8988T (cell line): Measurements from ENCODE around the gene COPE.
A peak's percentile ranks its signal among the peaks of the same experiment; 100 is the strongest.

ENCODE experiments used
- DNase-seq: peaks from one replicate; pipeline ENCODE4 v3.0.0; 2011

Gene COPE

DNA sequence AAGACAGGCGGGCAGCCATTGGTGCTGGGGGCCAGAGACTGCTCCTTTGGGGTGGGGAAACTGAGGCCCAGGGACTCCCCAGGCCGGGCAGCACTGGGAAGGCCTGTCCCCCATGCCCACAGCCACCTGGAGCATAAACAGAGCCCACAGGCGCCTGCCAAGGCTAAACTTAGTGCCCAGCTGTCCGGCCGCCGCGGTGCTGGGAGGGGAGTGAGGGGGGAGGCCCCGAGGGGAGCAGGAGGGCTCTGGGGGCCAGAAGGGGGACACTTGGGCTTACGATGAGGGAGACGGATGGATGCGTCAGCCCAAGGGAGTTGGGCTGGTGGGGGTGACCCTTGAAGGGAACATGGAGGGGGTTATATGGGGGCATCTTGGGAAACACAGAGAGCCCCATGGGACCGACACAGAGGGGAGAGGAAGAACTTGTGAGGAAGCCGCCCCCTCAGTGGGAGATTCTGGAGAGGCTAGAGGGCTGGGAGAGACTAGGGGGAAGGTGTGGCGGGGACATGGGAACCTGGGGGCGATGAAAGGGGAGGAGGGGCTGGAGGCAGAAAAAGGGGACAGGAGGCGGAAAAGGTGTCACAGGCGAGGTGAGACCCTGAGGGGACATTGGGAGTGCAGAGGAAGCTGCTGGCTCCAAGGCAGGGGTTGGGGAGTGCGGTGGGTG lies 25.5 kb downstream of the COPE start:
- no peak for DNase-seq

DNA sequence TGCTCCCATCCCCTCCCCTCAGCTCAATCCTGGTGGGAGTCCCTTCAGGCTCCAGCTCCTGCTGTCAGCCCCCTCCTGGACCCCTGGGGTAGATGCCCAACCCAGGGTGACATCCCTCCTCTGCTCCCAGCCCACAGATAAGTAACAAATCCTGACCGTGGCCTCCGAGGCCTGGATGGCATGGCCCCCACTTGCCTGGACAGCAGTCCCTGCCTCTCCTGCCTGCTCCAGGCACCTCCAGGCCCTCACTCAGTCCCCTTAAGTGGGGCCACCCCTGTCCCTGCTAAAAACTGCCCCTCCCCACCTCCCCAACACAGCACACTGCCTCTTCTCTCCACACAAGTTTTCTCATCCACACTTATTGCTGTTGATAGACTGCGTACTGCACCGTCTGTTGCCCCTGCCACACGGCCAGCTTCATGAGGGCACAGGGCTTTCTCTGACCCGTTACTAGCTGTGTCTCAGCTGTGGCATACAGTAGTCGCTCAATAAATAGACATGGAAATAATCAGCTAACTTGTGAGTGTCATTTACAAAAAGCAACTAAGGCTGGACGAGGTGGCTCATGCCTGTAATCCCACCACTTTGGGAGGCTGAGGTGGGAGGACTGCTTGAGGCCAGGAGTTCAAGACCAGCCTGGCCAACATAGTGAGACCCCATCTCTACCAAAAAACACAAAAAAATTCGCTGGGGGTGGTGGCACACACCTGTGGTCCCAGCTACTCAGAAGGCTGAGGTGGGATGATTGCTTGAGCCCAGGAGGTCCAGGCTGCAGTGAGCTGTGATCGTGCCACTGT lies 29.0 kb downstream of the COPE start:
- DNase-seq: no peak

DNA sequence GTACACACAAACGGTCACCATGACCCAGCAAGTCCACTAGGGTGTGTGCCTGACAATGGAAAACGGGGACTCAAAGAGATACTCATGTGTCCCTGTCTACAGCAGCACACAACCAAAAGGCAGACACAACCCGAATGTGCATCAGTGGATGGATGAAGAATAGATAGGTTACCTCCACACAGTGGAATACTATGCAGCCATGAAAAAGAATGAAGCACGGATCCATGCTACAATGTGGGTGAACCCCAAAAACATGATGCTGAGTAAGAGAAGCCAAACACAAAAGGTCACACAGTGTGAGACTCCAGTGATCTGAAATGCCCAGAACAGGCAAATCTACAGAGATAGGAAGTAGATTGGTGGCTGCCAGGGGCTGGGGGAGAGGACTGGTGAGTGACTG lies 32.2 kb downstream of the COPE start:
- no peak for DNase-seq

DNA sequence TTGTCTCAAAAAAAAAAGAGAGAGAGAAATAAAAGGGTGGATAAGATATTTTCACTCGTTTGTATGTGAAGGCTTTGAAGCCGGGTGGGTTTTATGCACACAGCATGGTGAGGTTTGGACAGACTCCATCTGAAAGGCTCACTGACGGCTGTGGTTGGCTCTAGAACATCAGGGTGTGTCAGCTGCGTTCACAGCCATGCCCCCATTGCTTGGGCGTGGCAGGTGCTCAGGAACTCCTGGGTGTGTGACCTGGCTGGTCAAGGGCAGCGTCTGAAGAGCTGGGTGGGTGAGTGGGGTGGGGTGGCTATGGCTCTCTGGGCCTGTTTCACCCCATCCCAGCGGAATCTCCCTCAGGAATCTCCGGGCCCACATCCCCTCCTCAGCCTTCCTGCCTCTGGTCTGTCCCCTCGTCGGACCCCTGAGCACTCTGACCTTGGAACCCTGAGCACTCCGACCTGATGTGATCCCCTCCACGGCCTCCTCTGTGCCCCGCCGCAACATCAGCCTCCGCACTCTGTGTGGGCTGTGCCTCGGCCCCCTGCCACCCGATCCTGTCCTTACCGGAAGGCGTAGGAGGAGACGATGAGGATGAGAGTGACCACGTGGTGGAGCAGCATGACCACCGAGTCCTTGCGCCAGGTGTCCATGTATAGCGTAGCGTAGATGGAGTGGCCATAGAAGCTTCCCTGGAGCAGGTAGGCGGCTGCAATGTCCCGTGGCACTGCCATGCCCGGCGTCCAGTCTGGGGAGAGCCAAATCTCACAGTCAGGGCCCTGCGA lies 35.5 kb downstream of the COPE start:
- DNase-seq: no peak

DNA sequence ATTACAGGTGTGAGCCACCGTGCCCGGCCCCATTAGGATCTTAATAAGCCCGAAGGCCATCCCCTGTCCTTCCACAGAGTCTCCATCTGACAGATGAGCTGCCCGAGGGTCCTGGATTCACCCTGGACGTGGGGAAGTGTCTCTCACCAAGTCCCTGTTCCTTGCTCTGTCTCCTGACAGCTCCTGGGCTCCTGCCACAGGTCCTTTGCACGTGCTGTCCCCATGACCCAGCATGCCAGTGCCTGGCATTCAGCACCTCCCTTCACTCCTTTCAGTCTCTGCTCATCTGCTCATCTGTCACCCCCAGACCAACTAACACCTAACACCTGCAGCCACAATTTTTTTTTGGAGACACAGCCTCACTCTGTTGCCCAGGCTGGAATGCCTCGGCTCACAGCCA lies 37.7 kb downstream of the COPE start:
- DNase-seq: no peak

DNA sequence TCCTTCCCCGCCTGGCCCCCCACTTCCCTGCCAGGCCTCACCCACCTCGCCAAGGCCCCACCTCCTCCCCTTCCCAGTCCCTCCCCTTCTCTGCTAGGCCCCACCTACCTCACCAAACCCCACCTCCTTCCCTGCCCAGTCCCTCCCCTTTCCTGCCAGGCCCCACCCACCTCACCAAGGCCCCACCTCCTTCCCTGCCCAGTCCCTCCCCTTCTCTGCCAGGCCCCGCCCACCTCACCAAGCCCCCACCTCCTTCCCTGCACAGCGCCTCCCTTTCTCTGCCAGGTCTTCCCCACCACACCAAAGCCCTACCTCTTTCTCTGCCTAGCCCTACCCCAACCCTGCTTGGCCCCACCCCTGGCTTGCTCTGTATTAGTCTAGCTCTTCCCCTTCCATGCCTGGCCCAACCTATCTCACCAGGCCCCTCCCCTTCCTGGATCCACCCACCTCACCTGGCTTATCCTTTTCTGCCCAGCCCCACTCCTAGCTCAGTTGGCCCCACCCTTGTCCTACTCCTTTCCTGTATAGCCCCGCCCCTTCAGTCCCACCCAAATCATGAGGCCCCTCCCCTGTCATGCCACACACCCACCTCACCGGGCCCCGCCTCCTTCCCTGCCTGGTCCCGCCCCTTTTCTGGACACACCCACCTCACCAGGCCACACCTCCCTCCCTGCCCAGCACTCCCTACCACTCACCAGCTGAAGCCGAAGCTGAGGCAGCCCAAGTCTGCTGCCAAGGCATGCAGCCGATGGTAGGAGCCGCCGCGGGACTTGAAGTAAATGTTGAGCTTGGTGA lies 39.4 kb downstream of the COPE start:
- DNase-seq: no peak

DNA sequence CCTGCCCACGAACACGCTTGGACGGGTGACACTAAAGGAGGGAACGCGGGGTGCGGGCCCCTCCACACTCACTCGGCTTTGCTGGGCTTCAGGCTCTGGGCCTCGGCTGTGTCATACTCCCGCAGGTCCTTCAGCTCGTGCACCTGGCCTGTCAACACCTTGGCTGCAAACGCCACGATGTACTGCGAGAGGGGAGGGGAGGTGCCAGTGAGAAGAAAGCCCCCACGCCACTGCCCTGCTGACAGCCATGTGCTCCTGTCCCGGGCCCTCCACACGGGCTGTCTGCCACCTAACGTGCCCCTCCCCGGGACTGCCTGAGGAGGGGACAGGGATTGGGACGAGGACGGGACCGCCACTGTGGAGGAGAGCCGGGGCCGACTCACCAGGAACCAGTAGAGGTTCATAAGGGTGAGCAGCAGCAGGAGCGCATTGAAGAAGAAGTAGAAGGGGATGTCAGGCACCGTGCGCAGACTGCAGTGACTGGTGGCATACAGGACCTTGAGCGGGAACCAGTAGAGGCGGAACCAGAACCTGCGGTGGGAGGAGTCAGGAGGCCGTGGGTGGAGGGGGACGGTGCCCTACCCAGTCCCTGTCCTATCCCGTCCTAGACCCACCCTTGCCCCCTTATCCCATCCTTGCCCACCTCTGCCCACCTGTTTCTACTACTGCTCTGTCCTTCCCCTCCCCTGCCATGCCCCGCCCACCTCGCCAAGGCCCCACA lies 40.2 kb downstream of the COPE start:
- DNase-seq: no peak

DNA sequence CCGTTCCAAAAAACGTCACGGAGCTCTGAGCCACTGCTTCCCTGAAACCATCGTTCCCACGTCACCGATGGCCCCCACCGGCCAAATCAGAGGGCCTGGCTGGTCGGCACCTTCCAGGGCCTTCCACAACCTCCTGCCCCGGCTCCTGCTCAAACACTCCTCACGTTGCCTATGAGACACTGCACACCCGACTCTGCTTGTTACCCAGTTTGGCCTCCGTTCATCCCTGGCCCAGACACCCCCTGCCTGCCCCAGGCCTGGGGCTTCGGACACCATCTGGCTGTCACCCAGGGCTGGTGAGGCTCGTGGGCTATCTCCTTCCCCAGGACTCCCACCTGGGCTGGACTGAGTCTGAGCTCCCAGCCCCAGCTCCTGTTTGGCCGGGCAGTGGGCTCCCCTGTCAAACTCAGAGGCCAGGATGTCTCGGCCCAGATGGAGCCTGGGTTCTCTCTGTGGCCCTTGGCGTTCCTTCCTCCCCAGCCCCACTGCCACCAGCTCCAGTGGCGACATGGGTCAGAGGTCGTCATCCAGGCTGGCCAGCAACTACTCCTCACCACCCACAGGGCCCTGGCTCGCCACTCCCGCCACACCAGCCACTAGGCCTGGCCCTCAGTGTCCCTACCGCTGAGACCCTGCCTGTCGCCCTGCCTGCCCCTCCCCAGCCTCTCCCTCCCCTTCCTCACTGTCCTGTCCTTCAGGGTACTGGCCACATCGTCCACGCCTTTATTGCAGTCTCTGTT lies 41.0 kb downstream of the COPE start:
- no peak for DNase-seq

DNA sequence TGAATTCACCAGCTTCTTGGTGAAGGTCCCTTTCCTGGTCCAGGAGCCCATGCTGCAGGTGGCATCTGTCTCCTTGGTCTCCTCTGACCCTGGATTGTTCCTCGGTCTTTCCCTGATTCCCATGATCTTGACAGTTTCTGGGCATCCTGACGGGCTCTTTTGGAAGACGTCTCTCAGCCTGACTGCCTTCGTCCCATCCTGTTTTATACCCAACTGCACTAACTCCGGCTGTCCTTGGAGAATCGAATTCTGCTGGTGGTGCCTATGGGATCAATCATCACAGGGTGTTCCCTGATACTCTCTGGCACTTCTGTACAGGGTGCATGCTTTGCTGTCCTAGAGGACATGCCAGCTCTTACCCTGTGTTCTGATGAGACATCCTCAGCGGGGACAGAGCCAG lies 42.3 kb downstream of the COPE start:
- no peak for DNase-seq

DNA sequence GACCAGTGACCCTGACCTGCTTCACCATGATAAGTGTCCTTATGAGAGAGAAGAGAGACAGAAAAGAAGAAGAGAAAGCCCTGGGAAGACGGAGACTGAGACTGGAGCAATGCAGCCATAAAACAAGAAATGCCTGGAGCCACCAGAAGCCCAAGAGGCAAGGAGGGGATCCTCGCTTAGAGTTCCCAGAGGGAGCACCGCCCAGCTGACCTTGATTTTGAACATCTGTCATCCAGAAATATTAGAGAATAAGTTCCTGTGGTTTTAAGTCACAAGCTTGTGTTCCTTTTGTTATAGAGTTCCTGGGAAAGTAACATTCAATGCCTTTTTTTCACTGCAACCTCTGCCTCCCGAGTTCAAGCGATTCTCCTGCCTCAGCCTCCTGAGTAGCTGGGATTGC lies 43.5 kb downstream of the COPE start:
- DNase-seq: no peak

DNA sequence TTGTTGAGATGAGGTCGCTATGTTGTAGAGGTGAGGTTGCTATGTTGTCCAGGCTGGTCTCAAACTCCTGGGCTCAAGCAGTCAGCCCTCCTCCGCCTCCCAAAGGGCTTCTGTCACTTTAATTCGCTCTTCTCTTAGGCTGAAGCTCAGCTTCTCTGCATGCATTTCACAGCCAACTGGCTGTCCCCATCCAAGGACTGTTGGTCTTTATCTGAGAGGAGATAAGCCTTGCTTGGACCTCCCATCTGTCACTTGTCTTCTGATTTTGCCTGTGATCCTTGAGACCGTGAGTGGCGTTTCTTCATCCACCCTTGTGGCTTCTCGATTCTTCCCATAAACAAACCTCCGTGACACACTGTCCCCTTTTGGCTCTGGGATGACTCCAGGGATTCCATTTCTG lies 47.6 kb downstream of the COPE start:
- no peak for DNase-seq

DNA sequence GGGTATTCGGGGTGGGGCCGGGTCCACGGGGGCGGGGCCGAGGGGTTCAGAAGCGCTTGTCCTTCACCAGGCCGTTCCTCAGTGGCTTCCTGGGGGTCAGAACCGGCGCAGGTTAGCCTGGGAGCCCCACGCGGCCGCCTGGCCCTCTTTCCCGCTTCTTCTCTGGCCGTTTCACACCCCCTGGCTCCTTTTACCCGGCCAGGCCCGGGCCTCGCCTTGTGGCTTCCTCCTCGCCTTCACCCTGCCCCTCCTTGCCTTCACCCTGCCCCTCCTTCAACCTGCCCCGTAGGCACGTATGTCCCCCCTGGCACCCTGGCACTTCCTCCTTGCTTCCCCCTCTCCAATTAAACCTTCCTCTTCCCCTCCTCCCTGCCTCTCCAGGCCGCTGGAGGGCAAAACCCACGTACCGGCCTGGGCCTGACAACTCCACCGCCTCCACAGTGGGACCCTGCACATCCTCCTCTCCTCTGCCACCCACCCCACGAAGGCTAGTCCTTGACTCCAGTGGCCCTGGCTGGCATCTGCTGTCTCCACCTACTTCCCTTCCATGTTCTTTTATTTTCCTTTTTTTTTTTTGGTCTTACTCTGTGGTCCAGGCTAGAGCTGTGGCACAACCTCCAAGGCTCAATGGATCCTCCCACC lies 48.5 kb downstream of the COPE start:
- no peak for DNase-seq

DNA sequence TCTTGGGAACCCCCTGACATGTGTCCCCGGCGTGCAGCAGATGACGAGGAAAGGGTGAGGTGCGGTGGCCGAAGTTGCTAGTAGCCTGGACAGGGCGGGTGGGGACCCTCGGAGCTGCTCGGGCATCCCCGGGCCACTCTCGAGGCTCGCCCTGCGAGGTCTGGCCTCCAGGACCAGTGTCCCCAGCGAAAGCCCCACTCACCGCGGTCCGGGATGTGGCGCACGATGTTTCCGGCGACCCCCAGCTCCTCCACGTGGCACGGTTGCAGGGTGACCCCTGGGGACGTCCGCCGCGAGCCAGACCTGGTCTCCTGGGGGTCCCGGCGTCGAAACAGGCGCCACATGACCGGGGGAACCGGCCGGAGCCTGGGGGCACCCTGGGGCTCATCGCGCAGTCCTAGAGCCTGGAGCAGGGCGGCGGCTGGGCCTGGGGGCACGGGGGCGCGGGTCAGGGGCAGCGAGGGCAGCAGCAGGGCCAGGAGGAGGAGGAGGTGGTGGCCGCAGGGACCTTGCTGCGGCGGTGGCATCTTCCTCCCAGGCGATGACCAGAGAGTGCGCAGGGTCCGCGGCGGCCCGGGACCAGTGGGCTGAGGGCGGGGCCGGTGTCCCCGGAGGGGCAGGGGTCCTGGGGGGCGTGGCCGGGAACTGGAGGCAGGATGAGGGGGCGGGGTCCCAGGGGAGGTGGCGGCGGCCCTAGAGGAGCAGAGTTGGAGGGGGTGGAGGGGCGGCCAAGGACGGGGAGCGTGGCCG lies 49.2 kb downstream of the COPE start:
- no peak for DNase-seq

DNA sequence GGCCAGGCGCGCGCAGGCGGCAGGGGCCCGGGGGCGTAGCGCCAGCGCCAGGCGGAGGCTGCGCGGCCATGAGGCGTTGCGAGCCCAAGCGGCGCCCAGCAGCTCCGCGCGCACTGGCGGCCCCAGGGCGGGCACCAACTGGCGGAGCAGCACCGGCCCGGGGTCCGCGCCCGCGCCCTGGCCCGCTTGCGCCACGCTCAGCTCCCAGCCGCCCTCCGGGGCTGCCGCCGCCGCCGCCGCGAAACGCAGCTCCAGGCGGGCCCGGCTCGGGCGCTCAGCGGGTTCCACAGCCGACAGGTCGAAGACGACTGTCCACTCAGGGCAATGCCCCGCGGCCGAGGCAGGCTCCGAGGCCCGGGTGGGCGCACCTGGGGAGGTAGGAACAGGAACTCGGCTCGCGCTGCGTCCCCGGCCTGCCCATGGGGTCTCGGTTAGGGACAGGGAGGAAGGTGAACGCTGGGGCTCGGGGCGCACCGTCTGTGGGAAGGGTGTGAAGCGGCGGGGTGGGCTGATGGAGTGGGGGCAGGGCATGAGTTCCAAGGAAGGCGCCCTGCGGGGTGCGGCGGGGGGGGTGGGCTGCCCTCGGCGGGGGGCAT lies 50.1 kb downstream of the COPE start:
- no peak for DNase-seq

DNA sequence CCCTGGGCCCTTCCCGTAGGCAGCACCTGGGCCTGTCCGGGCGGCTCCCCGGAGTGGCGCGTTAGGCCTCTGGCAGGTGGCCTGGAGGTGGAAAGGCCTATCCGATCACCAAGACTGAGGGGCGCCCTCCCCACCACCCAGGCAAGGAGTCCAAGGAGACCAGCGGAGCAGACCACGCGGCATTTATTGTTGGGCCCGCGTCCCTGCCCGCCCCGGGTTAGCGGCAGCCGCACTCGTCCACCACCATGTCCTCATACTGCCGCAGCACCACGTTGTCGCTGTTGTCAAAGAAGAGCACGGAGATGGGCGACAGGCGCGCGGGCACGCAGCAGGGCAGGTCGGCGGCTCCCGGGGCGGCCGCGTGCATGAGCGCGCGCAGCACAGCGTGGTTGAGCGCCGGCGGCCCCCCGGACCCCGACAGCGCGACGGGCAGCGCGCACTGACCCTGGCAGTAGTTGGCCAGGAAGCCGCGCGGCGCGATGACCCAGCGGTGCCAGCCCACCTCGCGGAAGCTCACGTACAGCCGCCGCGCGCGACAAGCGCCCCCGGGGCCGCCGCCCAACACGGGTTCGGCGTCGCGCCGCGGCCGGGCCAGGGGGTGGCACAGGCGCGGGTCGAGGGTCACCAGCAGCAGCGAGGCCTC lies 50.7 kb downstream of the COPE start:
- no peak for DNase-seq

DNA sequence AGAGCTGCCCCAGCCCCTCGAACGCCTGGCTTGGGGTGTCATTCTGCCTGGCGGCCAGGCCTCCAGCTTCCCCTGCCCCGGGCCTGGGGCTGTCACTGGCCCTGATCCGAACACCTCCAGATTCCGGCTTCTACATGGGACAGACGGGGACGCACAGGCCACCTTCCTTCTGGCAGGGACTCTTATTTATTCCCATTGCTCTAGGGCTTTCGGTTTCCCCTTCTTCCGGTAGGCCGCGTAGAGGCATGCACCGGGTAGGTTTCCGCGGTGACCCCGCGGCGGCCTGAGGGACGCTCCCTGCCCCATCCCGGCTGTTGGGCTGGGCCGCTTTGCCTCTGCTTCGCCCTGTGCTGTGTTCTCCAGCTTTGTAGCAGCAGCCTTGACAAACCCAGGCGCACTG lies 51.4 kb downstream of the COPE start:
- DNase-seq: no peak

DNA sequence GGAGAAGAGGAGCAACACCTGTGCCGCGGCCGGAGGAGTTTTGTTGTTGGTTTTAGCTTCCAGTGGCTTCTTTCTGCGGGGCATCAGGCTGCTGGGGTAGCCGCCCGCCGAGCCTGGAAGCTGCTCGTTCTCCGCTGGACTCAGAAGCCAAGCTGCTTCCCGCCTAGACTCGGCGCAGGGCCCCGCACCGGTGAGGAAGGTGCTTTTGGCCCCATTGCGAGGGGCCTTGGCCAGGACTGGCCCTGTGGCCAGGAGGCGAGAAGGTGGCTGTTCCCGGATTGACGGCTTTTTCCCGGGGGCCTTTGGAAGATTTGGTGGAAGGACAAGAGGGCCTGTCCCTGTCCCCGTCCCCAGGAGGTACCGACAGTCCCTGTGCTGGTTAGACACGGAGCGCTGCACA lies 52.0 kb downstream of the COPE start:
- DNase-seq: no peak

DNA sequence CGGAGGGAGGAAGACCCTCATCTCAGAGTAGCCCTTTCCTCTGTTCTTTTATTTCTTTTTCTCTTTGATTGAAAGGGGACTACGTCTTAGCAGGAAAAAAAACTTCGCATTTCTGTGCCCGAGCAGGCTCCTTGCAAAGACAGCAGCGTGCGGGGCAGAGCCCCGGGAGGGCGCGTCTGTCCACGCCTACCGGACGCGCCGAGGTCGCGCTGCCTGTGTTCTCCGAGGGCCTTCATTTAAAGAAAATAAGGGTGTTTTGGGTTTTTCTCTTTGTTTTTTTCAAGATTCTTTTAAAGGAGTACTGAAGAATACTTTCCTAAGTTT lies 52.4 kb downstream of the COPE start:
- DNase-seq: no peak

DNA sequence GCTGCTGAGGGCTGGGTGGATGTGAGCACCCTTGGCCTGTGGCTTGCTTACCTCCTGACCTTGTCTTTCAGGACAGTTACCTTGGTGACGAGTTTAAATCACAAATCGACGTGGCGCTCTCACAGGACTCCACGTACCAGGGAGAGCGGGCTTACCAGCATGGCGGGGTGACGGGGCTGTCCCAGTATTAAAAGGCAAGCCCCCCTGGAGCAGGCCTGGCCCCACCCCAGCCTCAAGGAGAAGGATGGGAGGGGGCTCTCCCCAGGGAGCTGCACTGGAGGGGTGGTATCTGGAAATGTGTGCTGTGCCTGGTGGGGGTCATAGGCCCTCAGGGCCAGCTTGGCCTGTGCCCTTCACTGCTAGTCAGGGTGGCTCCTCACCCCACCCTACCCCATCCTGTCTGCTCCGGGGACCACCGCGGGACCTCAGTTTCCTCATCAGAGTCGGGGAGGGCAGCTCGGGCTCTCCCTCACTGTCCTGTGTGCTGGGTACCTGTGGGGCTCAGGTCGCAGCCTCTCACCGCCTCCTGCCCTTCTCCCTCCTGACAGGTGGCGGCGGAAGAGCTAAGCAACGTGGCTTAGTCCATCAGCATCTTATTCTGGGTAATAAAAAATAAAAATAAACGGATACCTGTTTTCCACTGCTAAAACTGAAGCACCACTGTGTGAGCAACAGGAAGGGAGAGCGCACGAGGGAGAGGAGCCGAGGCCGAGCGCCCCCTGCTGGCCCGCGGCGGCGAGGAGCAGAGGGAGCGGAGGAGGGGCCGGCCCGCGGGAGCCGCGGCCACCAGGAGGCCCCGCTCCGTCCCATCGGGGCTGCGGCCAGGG lies 53.0 kb downstream of the COPE start:
- DNase-seq: peak; percentile 99
